HEK293 (cell line): ENCODE results near the gene PPP1CC.

Source experiments
- CTCF ChIP-seq: fragments of 450-650 bp; formaldehyde crosslinking; IDR thresholded peaks from 2 replicates; pipeline ENCODE4 v1.5.1; 2016; ENCODE audit warnings: missing biosample characterization, missing genetic modification characterization
- KLF1 ChIP-seq: fragments of 450-650 bp; formaldehyde crosslinking; IDR thresholded peaks from 2 replicates; pipeline ENCODE4 v1.5.1; 2016; ENCODE audit warnings: missing biosample characterization, missing genetic modification characterization
- PBX3 ChIP-seq: sonication (generic); formaldehyde crosslinking; IDR thresholded peaks from 2 replicates; pipeline ENCODE4 v1.8.1; 2022; ENCODE audit warnings: mild to moderate bottlenecking, moderate library complexity, missing genetic modification reagents
- ZBTB21 ChIP-seq: fragments of 450-650 bp; formaldehyde crosslinking; IDR thresholded peaks from 2 replicates; pipeline ENCODE4 v1.5.1; 2017; ENCODE audit warnings: missing biosample characterization, missing genetic modification characterization
- ZNF114 ChIP-seq: fragments of 450-650 bp; formaldehyde crosslinking; IDR thresholded peaks from 2 replicates; pipeline ENCODE4 v1.5.0; 2017; ENCODE audit warnings: missing biosample characterization, missing genetic modification characterization
- ZNF157 ChIP-seq: fragments of 450-650 bp; formaldehyde crosslinking; IDR thresholded peaks from 2 replicates; pipeline ENCODE4 v1.5.1; 2016; ENCODE audit warnings: missing biosample characterization, missing genetic modification characterization
- ZNF350 ChIP-seq: fragments of 450-650 bp; formaldehyde crosslinking; IDR thresholded peaks from 2 replicates; pipeline ENCODE4 v1.5.0; 2017; ENCODE audit warnings: missing biosample characterization, mild to moderate bottlenecking, missing genetic modification characterization
- ZNF521 ChIP-seq: fragments of 450-650 bp; formaldehyde crosslinking; IDR thresholded peaks from 2 replicates; pipeline ENCODE4 v1.5.1; 2017; ENCODE audit warnings: missing biosample characterization, mild to moderate bottlenecking, missing genetic modification characterization
- ZNF626 ChIP-seq: fragments of 450-650 bp; sonication (Bioruptor Pico); formaldehyde crosslinking; IDR thresholded peaks from 2 replicates; pipeline ENCODE4 v1.5.1; 2018; ENCODE audit warnings: missing biosample characterization, missing genetic modification characterization, inconsistent platforms
- ZNF660 ChIP-seq: fragments of 450-650 bp; IDR thresholded peaks from 2 replicates; pipeline ENCODE4 v1.5.1; 2018; ENCODE audit warnings: missing biosample characterization, mild to moderate bottlenecking, missing genetic modification characterization
- ZNF664 ChIP-seq: fragments of 450-650 bp; formaldehyde crosslinking; IDR thresholded peaks from 2 replicates; pipeline ENCODE4 v1.5.1; 2016; ENCODE audit warnings: missing biosample characterization, missing genetic modification characterization

GRCh38 chr12:110742096-110742717, 484 bp downstream of the PPP1CC start:
- no peak for TF ChIP-seq ZNF664 (tag by site-specific recombination)
- no peak for TF ChIP-seq ZNF626 (tag by site-specific recombination)
- no peak for TF ChIP-seq ZNF114 (tag by site-specific recombination)
- no peak for TF ChIP-seq ZNF157 (tag by site-specific recombination)
- TF ChIP-seq PBX3 (CRISPR knock-in tag), result no peak
- TF ChIP-seq ZNF521 (tag by site-specific recombination), result no peak
- TF ChIP-seq ZNF350, result no peak
- no peak for TF ChIP-seq ZBTB21 (tag by site-specific recombination)
- no peak for TF ChIP-seq CTCF (tag by site-specific recombination)
- no peak for TF ChIP-seq KLF1 (tag by site-specific recombination)
- 0 out of 2 replicates have a peak, but pooled peaks have one; percentile 14 for TF ChIP-seq ZNF660 (tag by site-specific recombination)
